CD4-positive, alpha-beta T cell (primary cell): ENCODE results near the gene MAP3K8. TPM values are rescaled to one million over a fixed set of nuclear protein-coding genes. Genes with fewer than 3 reads are reported as not detected.

Source experiments
- ATAC-seq: fragments of 200-7000 bp; cut with Tn5 transposase; one replicate; pipeline ENCODE4 v1.10.0; 2022; ENCODE audit warnings: mild to moderate bottlenecking; ENCODE audit not compliant: poor library complexity
- CTCF ChIA-PET: fragments of 350-600 bp; sonication (Branson Sonifier 250); formaldehyde crosslinking; loops from one replicate; lab custom pipeline; 2021; ENCODE audit warnings: antibody characterized with exemption, inconsistent platforms; lab: Charles Lee
- POLR2A ChIA-PET: fragments of 350-600 bp; sonication (Branson Sonifier 250); formaldehyde crosslinking; loops from one replicate; lab custom pipeline; 2021; ENCODE audit warnings: antibody characterized with exemption, inconsistent platforms; lab: Charles Lee
- DNase-seq, 14 experiments: peaks; one replicate each; pipeline ENCODE4 v3.0.0-alpha.2; 2013 to 2020; ENCODE audit warnings: mixed read lengths in 2 of 14
- H3K27ac ChIP-seq, 2 donors: one replicate each; pipeline versions ENCODE4 v1.5.1 to v1.7.0; 2013; ENCODE audit warnings: low read length in 2 of 2, low read depth in 1 of 2, mild to moderate bottlenecking in 1 of 2
- H3K27me3 ChIP-seq, 2 experiments: 1 replicate in 1 of 2; 2 replicates in 1 of 2; pipeline versions ENCODE4 v1.6.1 to v1.7.0; 2013; ENCODE audit warnings: low read length in 2 of 2, control low read depth in 1 of 2, mild to moderate bottlenecking in 1 of 2, moderate library complexity in 1 of 2; ENCODE audit not compliant: insufficient read depth in 2 of 2, control insufficient read depth in 1 of 2
- H3K36me3 ChIP-seq: one replicate; pipeline ENCODE4 v1.6.1; 2013; ENCODE audit warnings: low read length, control low read depth; ENCODE audit not compliant: insufficient read depth
- H3K4me1 ChIP-seq: one replicate; pipeline ENCODE4 v1.6.1; 2013; ENCODE audit warnings: low read length, control low read depth; ENCODE audit not compliant: insufficient read depth
- H3K4me3 ChIP-seq: one replicate; pipeline ENCODE4 v1.5.1; 2013; ENCODE audit warnings: mild to moderate bottlenecking, low read length, moderate library complexity
- H3K9me3 ChIP-seq, 2 experiments: 1 replicate in 1 of 2; 2 replicates in 1 of 2; pipeline versions ENCODE4 v1.6.1 to v1.7.0; 2013; ENCODE audit warnings: low read length in 2 of 2, mild to moderate bottlenecking in 2 of 2, control low read depth in 1 of 2, moderate library complexity in 1 of 2; ENCODE audit not compliant: control insufficient read depth in 1 of 2, insufficient read depth in 1 of 2
- H3K27ac Mint-ChIP-seq: one replicate; pipeline ENCODE4 v1.8.0; 2020; ENCODE audit warnings: mixed read lengths
- H3K27me3 Mint-ChIP-seq: one replicate; pipeline ENCODE4 v1.8.0; 2021; ENCODE audit warnings: mixed read lengths
- H3K36me3 Mint-ChIP-seq: one replicate; pipeline ENCODE4 v1.8.0; 2021; ENCODE audit warnings: low read depth, mixed read lengths
- H3K4me1 Mint-ChIP-seq: one replicate; pipeline ENCODE4 v1.8.0; 2021; ENCODE audit warnings: low read depth, mixed read lengths
- H3K4me3 Mint-ChIP-seq: one replicate; pipeline ENCODE4 v1.8.0; 2020; ENCODE audit warnings: mild to moderate bottlenecking, mixed read lengths
- H3K9me3 Mint-ChIP-seq: one replicate; pipeline ENCODE4 v1.8.0; 2020; ENCODE audit warnings: mixed read lengths
- CTCF ChIP-seq: fragments of 200-600 bp; IDR thresholded peaks from one replicate; pipeline ENCODE4 v1.8.0; 2022; ENCODE audit warnings: antibody characterized with exemption, mild to moderate bottlenecking
- intact Hi-C, 2 experiments: fragments of 100-400 bp; cut with DNase I in 1 of 2; cut with micrococcal nuclease in 1 of 2; formaldehyde crosslinking; loops; one replicate each; pipeline versions ENCODE4 v1.15.1 to v1.9.0; 2023 to 2025; cut with DNase I, micrococcal nuclease
- total RNA-seq, 174 experiments: library from RNA in 2 of 174; stranded (reverse) in 2 of 174; gene quantifications; one replicate each; pipeline ENCODE4 v1.2.3 and lab custom pipeline; 2021 to 2026

Gene MAP3K8
- total RNA-seq, 2 experiments from 2014 or later: 27.3 to 28.9 TPM

- Histone ChIP-seq H3K36me3 (peaks cover 38% of the 10 kb centered on the region), H3K9me3 (no peaks in the 10 kb centered on the region), H3K27me3 (no peaks in the 10 kb centered on the region), H3K27ac (no peak overlapping the region), H3K4me3 (no peak overlapping the region), H3K4me1 (no peaks in the 10 kb centered on the region)
- H3K4me1 Mint-ChIP-seq: no peaks in the 10 kb centered on the region
- DNase-seq (no peak), ATAC-seq (no peak)
- H3K9me3 Mint-ChIP-seq: no peaks in the 10 kb centered on the region
- no peak overlapping the region for H3K4me3 Mint-ChIP-seq
- TF ChIP-seq CTCF: no peak
- peaks cover 29% of the 10 kb centered on the region for H3K36me3 Mint-ChIP-seq
- H3K27me3 Mint-ChIP-seq: no peaks in the 10 kb centered on the region
- H3K27ac Mint-ChIP-seq: no peak overlapping the region
- ChIA-PET POLR2A (interaction anchor here (2.2 kb wide), 1 partner anchor 11 kb away, joined by 7 read pairs; no protein-coding TSS in a partner anchor), CTCF (no interaction called here)
- intact Hi-C loops: no loop called here
Measured at GRCh38 chr10:30448092-30448491, 14.1 kb downstream of the MAP3K8 start.

- POLR2A ChIA-PET: no interaction called here
- ATAC-seq (no peak), DNase-seq (no peak)
- TF ChIP-seq CTCF: no peak
- Mint-ChIP-seq H3K9me3 (no peaks in the 10 kb centered on the region), H3K36me3 (peaks cover 19% of the 10 kb centered on the region), H3K4me1 (peaks cover 19% of the 10 kb centered on the region), H3K4me3 (no peak overlapping the region), H3K27me3 (no peaks in the 10 kb centered on the region), H3K27ac (no peak overlapping the region)
- CTCF ChIA-PET: no interaction called here
- Histone ChIP-seq H3K4me3 (no peak overlapping the region), H3K36me3 (peaks cover 33% of the 10 kb centered on the region), H3K27ac (no peak overlapping the region), H3K27me3 (no peaks in the 10 kb centered on the region), H3K9me3 (no peaks in the 10 kb centered on the region), H3K4me1 (peaks cover 29% of the 10 kb centered on the region)
- intact Hi-C loops: no loop called here
Measured at GRCh38 chr10:30453764-30454527, 20.0 kb downstream of the MAP3K8 start.

GRCh38 chr10:30454744-30455510, 20.9 kb downstream of the MAP3K8 start:
- no peaks in the 10 kb centered on the region for H3K27me3 Mint-ChIP-seq
- intact Hi-C loops: no loop called here
- Histone ChIP-seq H3K4me1 (peaks cover 33% of the 10 kb centered on the region), H3K27ac (peak overlapping the region in 1 of 2 donors; percentile 10), H3K36me3 (peaks cover 40% of the 10 kb centered on the region), H3K9me3 (no peaks in the 10 kb centered on the region), H3K27me3 (no peaks in the 10 kb centered on the region), H3K4me3 (no peak overlapping the region)
- ChIA-PET CTCF (no interaction called here), POLR2A (interaction anchor here (1.6 to 1.7 kb wide), 2 partner anchors 17 to 74 kb away, joined by 17 read pairs; no protein-coding TSS in a partner anchor)
- DNase-seq (no peak), ATAC-seq (no peak)
- peak overlapping the region; percentile 84 for H3K27ac Mint-ChIP-seq
- H3K4me3 Mint-ChIP-seq: no peak overlapping the region
- TF ChIP-seq CTCF: no peak
- H3K4me1 Mint-ChIP-seq: peaks cover 19% of the 10 kb centered on the region
- no peaks in the 10 kb centered on the region for H3K9me3 Mint-ChIP-seq
- peaks cover 13% of the 10 kb centered on the region for H3K36me3 Mint-ChIP-seq
